Measurements from ENCODE around the gene AMOT.

DNA sequence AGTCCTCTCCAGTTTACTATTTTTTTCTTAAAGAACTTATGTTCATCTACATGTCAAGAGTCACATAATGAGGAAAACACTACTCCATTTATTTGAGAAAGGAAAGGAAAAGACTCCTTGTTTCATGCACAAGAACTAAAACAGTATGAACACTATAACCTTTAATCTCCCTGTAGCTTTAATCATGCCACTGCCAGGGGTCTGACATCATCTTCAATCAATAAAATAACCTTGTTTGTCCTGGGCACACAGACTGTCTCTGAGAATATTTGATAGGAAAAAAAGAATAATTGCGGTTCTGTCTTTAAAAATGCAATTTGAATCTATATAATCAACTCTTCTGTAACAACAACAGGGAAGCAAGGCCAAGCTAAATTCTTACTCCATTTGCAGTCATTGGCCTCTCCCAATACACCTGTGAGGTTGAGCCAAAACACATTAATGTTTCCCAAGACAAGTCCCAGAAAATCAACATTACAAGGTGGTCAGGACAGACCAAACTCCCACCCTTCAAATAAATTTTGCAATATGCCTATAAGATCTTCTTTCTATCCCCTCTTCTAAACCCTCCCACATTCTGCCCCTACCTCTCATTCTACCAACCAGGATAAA, 13.2 kb downstream of the AMOT start:
- TF ChIP-seq SIN3A (IDR thresholded peaks at IDR 0.05; ENCODE audit: borderline replicate concordance, insufficient read depth, low read length) (no peak), TAF1 (IDR thresholded peaks at IDR 0.05; ENCODE audit: borderline replicate concordance, insufficient read depth, low read length) (no peak), REST (IDR thresholded peaks at IDR 0.05; ENCODE audit: insufficient read depth in 1 of 2, low read depth in 2 of 2, low read length in 2 of 2) (no peak), POLR2AphosphoS5 (IDR thresholded peaks at IDR 0.05; ENCODE audit: low read depth, low read length) (no peak), FOXP2 (optimal IDR thresholded peaks at IDR 0.05; ENCODE audit: borderline replicate concordance, extremely low read depth, extremely low read length, insufficient read depth) (no peak)

All from PFSK-1 (cell line).